HepG2 (cell line): ENCODE data around the gene C14orf93. TPM values are rescaled to one million over a fixed set of nuclear protein-coding genes. Genes with fewer than 3 reads are reported as not detected.

Source experiments
- ATAC-seq: fragments of 200-7000 bp; cut with Tn5 transposase; 3 replicates; pipeline ENCODE4 v1.9.1; 2020; ENCODE audit warnings: mild to moderate bottlenecking, moderate library complexity
- BruUV-seq: library from RNA; stranded (reverse); fragments of 400-500 nt; replicated peaks from 2 replicates; lab custom pipeline; 2021; lab: Mats Ljungman, UMichigan
- CTCF ChIA-PET: fragments of 300-600 bp; formaldehyde crosslinking; extraction: SDS; loops from one replicate; lab custom pipeline; 2021; ENCODE audit warnings: low total read pairs, inconsistent platforms, low intra/inter-chr PET ratio; lab: Yijun Ruan, JAX
- POLR2A ChIA-PET: fragments of 350-600 bp; sonication (Branson Sonifier 250); formaldehyde crosslinking; loops from one replicate; lab custom pipeline; 2020; ENCODE audit warnings: antibody characterized with exemption, inconsistent platforms; lab: Yijun Ruan, JAX
- DNase-seq: peaks from one replicate; pipeline ENCODE4 v3.0.0-alpha.2; 2015; ENCODE audit warnings: low spot score
- FAIRE-seq: peaks from 3 replicates; lab custom pipeline; 2011; peaks lifted over from hg19 to GRCh38; lab: Jason Lieb, UNC
- H2AFZ ChIP-seq: one replicate; pipeline ENCODE4 v1.6.1; 2011; ENCODE audit warnings: low read length, inconsistent platforms
- H3K27ac ChIP-seq: fragments of 300-600 bp; 3 replicates; pipeline ENCODE4 v1.8.0; 2011; ENCODE audit warnings: mixed run types, mild to moderate bottlenecking, mixed read lengths, low read length, inconsistent platforms; ENCODE audit not compliant: insufficient read depth; ENCODE audit errors: extremely low read length
- H3K27me3 ChIP-seq, 2 experiments: fragments of 200-600 bp in 1 of 2; 2 replicates in 1 of 2; 3 replicates in 1 of 2; pipeline versions ENCODE4 v1.6.0 to v1.8.0; 2011; ENCODE audit warnings: low read length in 2 of 2, mild to moderate bottlenecking in 2 of 2, moderate library complexity in 2 of 2, inconsistent platforms in 1 of 2; ENCODE audit not compliant: insufficient read depth in 2 of 2, control insufficient read depth in 1 of 2
- H3K36me3 ChIP-seq, 2 experiments: fragments of 200-600 bp in 1 of 2; replicated peaks in 1 of 2; 2 replicates in 1 of 2; 3 replicates in 1 of 2; pipeline versions ENCODE4 v1.5.1 to v1.8.0; 2011; ENCODE audit warnings: low read length in 2 of 2, inconsistent platforms in 1 of 2; ENCODE audit not compliant: insufficient read depth in 2 of 2, control insufficient read depth in 1 of 2
- H3K4me1 ChIP-seq: 2 replicates; pipeline ENCODE4 v1.5.1; 2012; ENCODE audit warnings: low read length, inconsistent platforms; ENCODE audit not compliant: insufficient read depth
- H3K4me2 ChIP-seq: 2 replicates; pipeline ENCODE4 v1.6.0; 2011; ENCODE audit warnings: low read depth, low read length, inconsistent platforms
- H3K4me3 ChIP-seq, 3 experiments: fragments of 200-600 bp in 1 of 3; sonication (generic), shearing (Covaris generic) in 1 of 3; replicated peaks in 1 of 3; 2 replicates each; pipeline ENCODE4 v1.5.1; 2011 to 2016; ENCODE audit warnings: low read length in 3 of 3, inconsistent platforms in 2 of 3, low read depth in 2 of 3, mild to moderate bottlenecking in 2 of 3, control low read depth in 1 of 3, mixed read lengths in 1 of 3; ENCODE audit not compliant: insufficient read depth in 1 of 3
- H3K79me2 ChIP-seq: one replicate; pipeline ENCODE4 v1.6.1; 2011; ENCODE audit warnings: low read length, inconsistent platforms; ENCODE audit not compliant: insufficient read depth
- H3K9ac ChIP-seq: 2 replicates; pipeline ENCODE4 v1.6.0; 2011; ENCODE audit warnings: mild to moderate bottlenecking, low read depth, low read length, inconsistent platforms; ENCODE audit not compliant: insufficient read depth
- H3K9me3 ChIP-seq: 2 replicates; pipeline ENCODE4 v1.5.1; 2012; ENCODE audit warnings: mild to moderate bottlenecking, low read length
- H4K20me1 ChIP-seq: 2 replicates; pipeline ENCODE4 v1.6.0; 2011; ENCODE audit warnings: inconsistent platforms, mild to moderate bottlenecking, low read length, moderate library complexity; ENCODE audit not compliant: insufficient read depth
- AGO1 ChIP-seq: fragments of 200-400 bp; formaldehyde crosslinking; IDR thresholded peaks from 2 replicates; pipeline ENCODE4 v1.6.1; 2017; ENCODE audit warnings: mild to moderate bottlenecking, low read depth, low read length, moderate library complexity; ENCODE audit not compliant: poor library complexity, severe bottlenecking
- E2F5 ChIP-seq: sonication (generic); formaldehyde crosslinking; conservative IDR thresholded peaks from 2 replicates; pipeline ENCODE4 v1.4.0; 2020; ENCODE audit warnings: missing genetic modification reagents
- HNF4G ChIP-seq, 2 experiments: sonication (generic) in 1 of 2; formaldehyde crosslinking in 1 of 2; IDR thresholded peaks; 2 replicates each; pipeline versions ENCODE4 v1.4.0 to v1.6.1; 2011 to 2020; ENCODE audit warnings: borderline replicate concordance in 2 of 2, low read depth in 2 of 2, mild to moderate bottlenecking in 2 of 2, low read length in 1 of 2, missing genetic modification reagents in 1 of 2, moderate library complexity in 1 of 2
- KLF6 ChIP-seq: IDR thresholded peaks from 2 replicates; pipeline ENCODE4 v1.8.0; 2016; ENCODE audit warnings: missing biosample characterization, missing genetic modification reagents
- NFATC3 ChIP-seq: sonication (generic); formaldehyde crosslinking; IDR thresholded peaks from 2 replicates; pipeline ENCODE4 v1.5.1; 2020; ENCODE audit warnings: mild to moderate bottlenecking, missing genetic modification reagents
- PAWR ChIP-seq: sonication (generic); formaldehyde crosslinking; IDR thresholded peaks from 2 replicates; pipeline ENCODE4 v1.4.0; 2020; ENCODE audit warnings: missing genetic modification reagents, mild to moderate bottlenecking, borderline replicate concordance
- RBM22 ChIP-seq: fragments of 200-400 bp; formaldehyde crosslinking; optimal IDR thresholded peaks from 2 replicates; pipeline ENCODE3; 2017; ENCODE audit warnings: mild to moderate bottlenecking, low read length, moderate library complexity
- RFXANK ChIP-seq: IDR thresholded peaks from 2 replicates; pipeline ENCODE4 v1.6.1; 2016
- SP140L ChIP-seq: sonication (generic); formaldehyde crosslinking; IDR thresholded peaks from 2 replicates; pipeline ENCODE4 v1.4.0; 2020; ENCODE audit warnings: missing genetic modification reagents, borderline replicate concordance
- STAG1 ChIP-seq: sonication (generic); formaldehyde crosslinking; IDR thresholded peaks from 2 replicates; pipeline ENCODE4 v1.4.0; 2020; ENCODE audit warnings: missing genetic modification reagents
- ZFP36 ChIP-seq: fragments of 150-350 bp; IDR thresholded peaks from 2 replicates; pipeline ENCODE4 v1.6.1; 2018; ENCODE audit warnings: borderline replicate concordance, low read length, low read depth; ENCODE audit not compliant: partially characterized antibody
- ZNF20 ChIP-seq: sonication (generic); formaldehyde crosslinking; IDR thresholded peaks from 2 replicates; pipeline ENCODE4 v1.4.0; 2020; ENCODE audit warnings: mild to moderate bottlenecking, moderate library complexity, missing genetic modification reagents
- ZNF276 ChIP-seq: sonication (generic); formaldehyde crosslinking; IDR thresholded peaks from 2 replicates; pipeline ENCODE4 v1.4.0; 2020; ENCODE audit warnings: mild to moderate bottlenecking, low read depth, missing genetic modification reagents
- ZNF33B ChIP-seq: sonication (generic); formaldehyde crosslinking; IDR thresholded peaks from 2 replicates; pipeline ENCODE4 v1.5.1; 2020; ENCODE audit warnings: mild to moderate bottlenecking, missing genetic modification reagents
- ZNF468 ChIP-seq: sonication (generic); formaldehyde crosslinking; IDR thresholded peaks from 2 replicates; pipeline ENCODE4 v1.8.0; 2022; ENCODE audit warnings: mild to moderate bottlenecking, moderate library complexity, missing genetic modification reagents
- ZNF496 ChIP-seq: sonication (generic); formaldehyde crosslinking; IDR thresholded peaks from 2 replicates; pipeline ENCODE4 v1.8.1; 2023; ENCODE audit warnings: mild to moderate bottlenecking, moderate library complexity, missing genetic modification reagents; ENCODE audit not compliant: insufficient replicate concordance
- ZNF530 ChIP-seq: sonication (generic); formaldehyde crosslinking; IDR thresholded peaks from 2 replicates; pipeline ENCODE4 v1.5.0; 2020; ENCODE audit warnings: low read depth, mild to moderate bottlenecking, missing genetic modification reagents
- ZNF572 ChIP-seq: sonication (generic); formaldehyde crosslinking; IDR thresholded peaks from 2 replicates; pipeline ENCODE4 v1.5.1; 2020; ENCODE audit warnings: mild to moderate bottlenecking, missing genetic modification reagents
- ZNF629 ChIP-seq: sonication (generic); formaldehyde crosslinking; conservative IDR thresholded peaks from 2 replicates; pipeline ENCODE4 v1.5.0; 2020; ENCODE audit warnings: missing genetic modification reagents
- ZNF674 ChIP-seq: sonication (generic); formaldehyde crosslinking; IDR thresholded peaks from 2 replicates; pipeline ENCODE4 v1.5.0; 2020; ENCODE audit warnings: low read depth, mild to moderate bottlenecking, missing genetic modification reagents
- WGBS: methylation state at CpG from one replicate; pipeline ENCODE4 v1.1.6; 2017; ENCODE audit warnings: low lambda C conversion rate; 5-methylcytosine and 5-hydroxymethylcytosine counted together
- in situ Hi-C: cut with HindIII; loops from 2 replicates; pipeline ENCODE4 v1.10.0; 2017; ENCODE audit warnings: low pct_unique_long_range_greater_than_20kb; ENCODE audit not compliant: extremely low pct_ligation_motif_present
- intact Hi-C: fragments of 100-400 bp; cut with micrococcal nuclease; formaldehyde crosslinking; loops from one replicate; pipeline ENCODE4 v1.10.0; 2022; ENCODE audit not compliant: unreplicated experiment
- polyA plus RNA-seq, 8 experiments: library from polyadenylated mRNA; depleted of rRNA in 3 of 8; stranded (reverse) in 7 of 8; unstranded in 1 of 8; fragments of >200 nt; fragmentation: Illumina TruSeq in 4 of 8; extraction: Trizol in 4 of 8; gene quantifications; 2 replicates each; pipeline versions ENCODE4 v1.2.1 to v1.2.3, GENCODE V29; 2011 to 2016; ENCODE audit warnings: low read depth in 4 of 8, missing spikeins in 1 of 8, mixed read lengths in 1 of 8; ENCODE audit not compliant: insufficient read depth in 1 of 8
- total RNA-seq, 5 experiments: library from RNA; depleted of rRNA; stranded (reverse); fragments of >200 nt; fragmentation: Illumina TruSeq; extraction: Trizol; gene quantifications; 2 replicates each; pipeline ENCODE4 v1.2.3, GENCODE V29; 2016; ENCODE audit warnings: low read depth in 1 of 5

Gene C14orf93
- total and polyA plus RNA-seq, 2 of the 13 experiments (the other 11 are each of a cell fraction or from before 2014, with no cell fraction given): 11.4 to 22.5 TPM

DNA sequence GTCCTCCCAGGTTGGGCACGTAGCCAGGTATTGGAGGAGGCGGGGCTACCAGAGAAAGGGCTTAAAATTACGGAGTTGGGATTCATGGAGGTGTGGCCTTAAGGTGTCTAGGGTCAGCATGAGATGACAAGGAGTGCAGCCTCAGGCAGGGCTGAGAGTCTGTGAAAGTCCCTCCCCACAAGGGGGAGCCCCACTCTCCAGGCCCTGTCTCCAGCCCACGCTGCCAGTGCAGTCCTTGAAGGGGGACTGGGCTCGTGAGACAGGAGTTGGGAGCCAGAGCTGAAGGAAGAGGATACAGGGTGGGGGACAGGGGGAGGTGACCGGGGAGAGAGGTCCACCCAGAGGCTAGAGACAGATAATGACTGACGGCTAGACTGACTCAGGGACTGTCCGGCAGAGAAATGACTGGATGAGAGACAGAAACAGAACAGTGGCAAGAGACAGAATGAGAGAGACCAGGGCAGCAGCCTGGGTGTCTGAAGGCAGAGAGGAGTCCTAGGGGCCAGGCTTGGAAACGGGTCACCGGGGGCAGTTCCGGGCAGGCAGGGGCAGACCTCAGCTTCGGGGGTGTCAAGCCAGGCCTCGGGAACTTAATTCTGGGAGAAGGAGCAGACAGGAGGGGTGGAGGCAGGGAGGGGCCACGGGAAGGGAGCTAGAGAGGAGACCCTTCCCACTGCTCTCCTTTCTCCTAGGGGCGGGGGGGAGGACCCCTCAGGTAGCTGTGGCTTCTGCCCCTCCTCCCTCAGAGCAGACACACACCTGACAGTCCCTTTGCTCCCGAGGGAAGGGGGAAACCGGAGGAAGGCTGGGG is 46.4 kb upstream of the C14orf93 start (continued):
- TF ChIP-seq ZNF20: no peak
- TF ChIP-seq ZNF629 (CRISPR knock-in tag): no peak
- TF ChIP-seq ZFP36: peak; percentile 25
- TF ChIP-seq ZNF276 (CRISPR knock-in tag): peak; percentile 16; the same call in 1 of the 2 replicates
- TF ChIP-seq ZNF496 (CRISPR knock-in tag): no peak
- TF ChIP-seq STAG1 (CRISPR knock-in tag): peak; percentile 61

DNA sequence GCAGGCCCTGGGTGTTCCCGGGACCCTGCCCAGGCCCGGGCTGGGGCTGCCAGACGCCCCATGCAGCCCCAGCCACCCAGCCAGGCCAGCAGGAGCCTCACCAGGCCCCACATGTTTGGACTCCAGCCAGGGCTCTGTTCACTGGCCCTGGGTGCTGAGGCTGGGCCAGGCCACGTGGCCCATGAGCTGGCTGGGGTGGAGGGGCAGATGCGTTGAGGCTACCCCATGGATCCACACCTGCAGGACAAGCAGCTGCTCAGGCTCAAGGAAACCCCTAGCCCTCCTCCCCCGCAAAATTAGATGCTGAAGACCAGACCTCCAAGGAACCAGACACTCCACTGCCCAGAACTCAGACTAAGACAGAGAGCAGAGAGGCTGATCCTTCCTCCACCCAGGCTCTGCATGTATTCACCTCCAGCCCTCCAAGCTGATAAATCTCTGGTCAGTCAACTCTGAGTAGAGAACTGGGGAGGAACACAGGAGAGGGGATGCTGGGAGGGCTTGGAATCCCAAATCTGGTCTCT is 45.7 kb upstream of the C14orf93 start:
- Histone ChIP-seq H3K9me3 (no peaks in the 10 kb centered on the region), H2AFZ (no peak overlapping the region), H3K9ac (no peak overlapping the region), H3K4me3 (no peak overlapping the region), H3K27ac (no peak overlapping the region), H3K36me3 (peaks cover 13 to 18% of the 10 kb centered on the region in 2 experiments), H3K4me1 (peaks cover 26% of the 10 kb centered on the region), H3K79me2 (no peaks in the 10 kb centered on the region), H4K20me1 (peaks cover 13% of the 10 kb centered on the region; the same call in 1 of the 2 replicates), H3K27me3 (peaks cover 0 to 6% of the 10 kb centered on the region in 2 experiments; a peak in 1 of 5 replicates), H3K4me2 (peak overlapping the region; percentile 98)
- CTCF ChIA-PET: interaction anchor here (0.5 to 8.5 kb wide), 10 partner anchors 11 to 499 kb away, joined by 3 to 173 read pairs (median 18); no protein-coding TSS in a partner anchor
- in situ Hi-C loops (no loop called here), intact Hi-C loops (no loop called here)
- POLR2A ChIA-PET: interaction anchor here (0.8 to 7.4 kb wide), 11 partner anchors 9 to 82 kb away, joined by 3 to 72 read pairs (median 12); partner anchors contain the start of genes ACIN1, AJUBA and C14orf119
- FAIRE-seq (no peak), DNase-seq (no peak), ATAC-seq (peak; percentile 0)
- 45% methylated on average over 6 of the region's 6 CpGs for WGBS
- no TSS peak for BruUV-seq
- no peak for TF ChIP-seq ZNF674
- TF ChIP-seq RFXANK (CRISPR knock-in tag): no peak
- TF ChIP-seq ZNF33B (CRISPR knock-in tag): 0 out of 2 replicates have a peak, but pooled peaks have one; percentile 16
- TF ChIP-seq NFATC3 (CRISPR knock-in tag): no peak
- TF ChIP-seq KLF6: no peak
- no peak for TF ChIP-seq ZNF530 (CRISPR knock-in tag)
- 0 out of 2 replicates have a peak, but pooled peaks have one; percentile 11 for TF ChIP-seq ZNF572
- no peak for TF ChIP-seq AGO1
- no peak for TF ChIP-seq ZNF468 (CRISPR knock-in tag)
- no peak for TF ChIP-seq SP140L
- TF ChIP-seq E2F5: no peak
- no peak for TF ChIP-seq HNF4G (IDR thresholded peaks at IDR 0.05; ENCODE audit: borderline replicate concordance, low read depth, low read length)
- TF ChIP-seq HNF4G (CRISPR knock-in tag; IDR thresholded peaks at IDR 0.05; ENCODE audit: borderline replicate concordance, low read depth): no peak
- no peak for TF ChIP-seq RBM22
- TF ChIP-seq PAWR (CRISPR knock-in tag): 0 out of 2 replicates have a peak, but pooled peaks have one; percentile 59
